ENCODE measurements around the gene ADCY3. TPM values are rescaled to one million over a fixed set of nuclear protein-coding genes. Genes with fewer than 3 reads are reported as not detected.

ADCY3 gene
- total and polyA plus RNA-seq, 10 of the 15 experiments (the other 5 are each of a cell fraction or from before 2014, with no cell fraction given), result 2.8 to 102 (median 50.4) TPM

- TF ChIP-seq MTA3 (IDR thresholded peaks at IDR 0.05; ENCODE audit: borderline replicate concordance, low read length) (no peak), BCL11A (IDR thresholded peaks at IDR 0.05; ENCODE audit: low read depth, low read length) (no peak), NFYA (IDR thresholded peaks at IDR 0.05; ENCODE audit: borderline replicate concordance, low read depth, low read length) (no peak), USF2 (IDR thresholded peaks at IDR 0.05; ENCODE audit: borderline replicate concordance, low read depth, low read length) (no peak)
Observed at GRCh38 chr2:24838541-24838940, 81.5 kb downstream of the ADCY3 start (continued).

- ChIA-PET RAD21 (ENCODE audit: unreplicated experiment) (no interaction called here), POLR2A (no interaction called here), SMC1A (ENCODE audit: uncharacterized antibody, unreplicated experiment) (no interaction called here), CTCF (interaction anchor here (0.6 to 1.8 kb wide), 3 partner anchors 10 to 428 kb away, joined by 3 to 5 read pairs (median 4); no protein-coding TSS in a partner anchor)
- no peak overlapping the region for H3K9ac ChIP-seq (ENCODE audit: control insufficient read depth, insufficient read depth, low read length)
- H3K27me3 ChIP-seq (replicated peaks in 1 of 2; ENCODE audit: control insufficient read depth in 2 of 2, insufficient read depth in 2 of 2, low read length in 1 of 2), result no peaks in the 10 kb centered on the region
- no peaks in the 10 kb centered on the region for H3K4me1 ChIP-seq (ENCODE audit: control insufficient read depth, insufficient read depth, low read length)
- no peak for DNase-seq (ENCODE audit: low read depth, low spot score)
- no peaks in the 10 kb centered on the region for H3K79me2 ChIP-seq (ENCODE audit: control insufficient read depth, insufficient read depth, low read length)
- H3K4me2 ChIP-seq (ENCODE audit: control insufficient read depth, insufficient read depth), result no peak overlapping the region
- H3K9me3 ChIP-seq (replicated peaks; ENCODE audit: control insufficient read depth, insufficient read depth, low read length), result no peaks in the 10 kb centered on the region
- TF ChIP-seq RAD21 (IDR thresholded peaks at IDR 0.05; ENCODE audit: insufficient read depth, low read depth, low read length) (no peak), GABPA (IDR thresholded peaks at IDR 0.05; ENCODE audit: low read depth) (no peak), ATF2 (IDR thresholded peaks at IDR 0.05; ENCODE audit: low read length) (no peak)
- TF ChIP-seq, protein P1, sequence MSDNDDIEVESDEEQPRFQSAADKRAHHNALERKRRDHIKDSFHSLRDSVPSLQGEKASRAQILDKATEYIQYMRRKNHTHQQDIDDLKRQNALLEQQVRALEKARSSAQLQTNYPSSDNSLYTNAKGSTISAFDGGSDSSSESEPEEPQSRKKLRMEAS (IDR thresholded peaks at IDR 0.05; ENCODE audit: low read depth, low read length), result no peak
- TF ChIP-seq, protein P2, sequence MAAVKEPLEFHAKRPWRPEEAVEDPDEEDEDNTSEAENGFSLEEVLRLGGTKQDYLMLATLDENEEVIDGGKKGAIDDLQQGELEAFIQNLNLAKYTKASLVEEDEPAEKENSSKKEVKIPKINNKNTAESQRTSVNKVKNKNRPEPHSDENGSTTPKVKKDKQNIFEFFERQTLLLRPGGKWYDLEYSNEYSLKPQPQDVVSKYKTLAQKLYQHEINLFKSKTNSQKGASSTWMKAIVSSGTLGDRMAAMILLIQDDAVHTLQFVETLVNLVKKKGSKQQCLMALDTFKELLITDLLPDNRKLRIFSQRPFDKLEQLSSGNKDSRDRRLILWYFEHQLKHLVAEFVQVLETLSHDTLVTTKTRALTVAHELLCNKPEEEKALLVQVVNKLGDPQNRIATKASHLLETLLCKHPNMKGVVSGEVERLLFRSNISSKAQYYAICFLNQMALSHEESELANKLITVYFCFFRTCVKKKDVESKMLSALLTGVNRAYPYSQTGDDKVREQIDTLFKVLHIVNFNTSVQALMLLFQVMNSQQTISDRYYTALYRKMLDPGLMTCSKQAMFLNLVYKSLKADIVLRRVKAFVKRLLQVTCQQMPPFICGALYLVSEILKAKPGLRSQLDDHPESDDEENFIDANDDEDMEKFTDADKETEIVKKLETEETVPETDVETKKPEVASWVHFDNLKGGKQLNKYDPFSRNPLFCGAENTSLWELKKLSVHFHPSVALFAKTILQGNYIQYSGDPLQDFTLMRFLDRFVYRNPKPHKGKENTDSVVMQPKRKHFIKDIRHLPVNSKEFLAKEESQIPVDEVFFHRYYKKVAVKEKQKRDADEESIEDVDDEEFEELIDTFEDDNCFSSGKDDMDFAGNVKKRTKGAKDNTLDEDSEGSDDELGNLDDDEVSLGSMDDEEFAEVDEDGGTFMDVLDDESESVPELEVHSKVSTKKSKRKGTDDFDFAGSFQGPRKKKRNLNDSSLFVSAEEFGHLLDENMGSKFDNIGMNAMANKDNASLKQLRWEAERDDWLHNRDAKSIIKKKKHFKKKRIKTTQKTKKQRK (IDR thresholded peaks at IDR 0.05; ENCODE audit: low read depth, low read length), result no peak
- no peak overlapping the region for H3K4me3 ChIP-seq
- H3K36me3 ChIP-seq (ENCODE audit: control insufficient read depth in 2 of 2, insufficient read depth in 2 of 2, low read length in 1 of 2), result peaks cover 6 to 19% of the 10 kb centered on the region in 2 experiments; a peak in 3 of 4 replicates
- WGBS (ENCODE audit: insufficient coverage, insufficient replicate concordance, low lambda C conversion rate, missing lambda C conversion rate), result 94% methylated on average over 5 of the region's 5 CpGs
- no peak for ATAC-seq
- BruUV-seq (replicated peaks), result no TSS peak
- in situ Hi-C loops (cut with MboI) (no loop called here), intact Hi-C loops (cut with micrococcal nuclease; ENCODE audit: unreplicated experiment) (no loop called here)
- no peak overlapping the region for H3K27ac ChIP-seq (ENCODE audit: control insufficient read depth, insufficient read depth)
- H2AFZ ChIP-seq (ENCODE audit: control insufficient read depth, low read depth, low read length), result no peak overlapping the region
- no peaks in the 10 kb centered on the region for H4K20me1 ChIP-seq (ENCODE audit: control insufficient read depth, insufficient read depth)
- no peak for FAIRE-seq
Observed at GRCh38 chr2:24837996-24838513, 82.0 kb downstream of the ADCY3 start.
